ENCODE results near the gene IFITM10.

DNA sequence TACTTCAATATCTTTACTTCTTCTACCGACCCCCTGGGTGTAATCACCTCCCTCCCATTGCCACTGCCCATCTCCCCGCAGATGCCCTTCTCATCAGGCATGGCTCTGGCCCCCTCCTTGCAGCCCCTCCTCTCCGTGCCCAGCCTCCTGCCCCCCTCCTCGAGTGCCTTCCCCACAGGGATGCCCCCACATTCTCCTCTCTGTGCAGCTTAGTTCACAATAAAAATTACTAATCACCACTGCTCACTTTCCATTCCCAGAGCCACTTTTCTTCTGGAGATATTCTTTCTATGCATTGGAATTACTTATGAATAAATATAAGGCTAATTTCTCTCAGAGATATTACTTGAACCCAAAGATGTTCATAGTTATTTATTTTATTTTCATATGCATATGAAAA lies 22.1 kb downstream of the IFITM10 start:
- TF ChIP-seq, protein P1, sequence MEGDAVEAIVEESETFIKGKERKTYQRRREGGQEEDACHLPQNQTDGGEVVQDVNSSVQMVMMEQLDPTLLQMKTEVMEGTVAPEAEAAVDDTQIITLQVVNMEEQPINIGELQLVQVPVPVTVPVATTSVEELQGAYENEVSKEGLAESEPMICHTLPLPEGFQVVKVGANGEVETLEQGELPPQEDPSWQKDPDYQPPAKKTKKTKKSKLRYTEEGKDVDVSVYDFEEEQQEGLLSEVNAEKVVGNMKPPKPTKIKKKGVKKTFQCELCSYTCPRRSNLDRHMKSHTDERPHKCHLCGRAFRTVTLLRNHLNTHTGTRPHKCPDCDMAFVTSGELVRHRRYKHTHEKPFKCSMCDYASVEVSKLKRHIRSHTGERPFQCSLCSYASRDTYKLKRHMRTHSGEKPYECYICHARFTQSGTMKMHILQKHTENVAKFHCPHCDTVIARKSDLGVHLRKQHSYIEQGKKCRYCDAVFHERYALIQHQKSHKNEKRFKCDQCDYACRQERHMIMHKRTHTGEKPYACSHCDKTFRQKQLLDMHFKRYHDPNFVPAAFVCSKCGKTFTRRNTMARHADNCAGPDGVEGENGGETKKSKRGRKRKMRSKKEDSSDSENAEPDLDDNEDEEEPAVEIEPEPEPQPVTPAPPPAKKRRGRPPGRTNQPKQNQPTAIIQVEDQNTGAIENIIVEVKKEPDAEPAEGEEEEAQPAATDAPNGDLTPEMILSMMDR (IDR thresholded peaks at IDR 0.05): no peak
- TF ChIP-seq, protein P2, sequence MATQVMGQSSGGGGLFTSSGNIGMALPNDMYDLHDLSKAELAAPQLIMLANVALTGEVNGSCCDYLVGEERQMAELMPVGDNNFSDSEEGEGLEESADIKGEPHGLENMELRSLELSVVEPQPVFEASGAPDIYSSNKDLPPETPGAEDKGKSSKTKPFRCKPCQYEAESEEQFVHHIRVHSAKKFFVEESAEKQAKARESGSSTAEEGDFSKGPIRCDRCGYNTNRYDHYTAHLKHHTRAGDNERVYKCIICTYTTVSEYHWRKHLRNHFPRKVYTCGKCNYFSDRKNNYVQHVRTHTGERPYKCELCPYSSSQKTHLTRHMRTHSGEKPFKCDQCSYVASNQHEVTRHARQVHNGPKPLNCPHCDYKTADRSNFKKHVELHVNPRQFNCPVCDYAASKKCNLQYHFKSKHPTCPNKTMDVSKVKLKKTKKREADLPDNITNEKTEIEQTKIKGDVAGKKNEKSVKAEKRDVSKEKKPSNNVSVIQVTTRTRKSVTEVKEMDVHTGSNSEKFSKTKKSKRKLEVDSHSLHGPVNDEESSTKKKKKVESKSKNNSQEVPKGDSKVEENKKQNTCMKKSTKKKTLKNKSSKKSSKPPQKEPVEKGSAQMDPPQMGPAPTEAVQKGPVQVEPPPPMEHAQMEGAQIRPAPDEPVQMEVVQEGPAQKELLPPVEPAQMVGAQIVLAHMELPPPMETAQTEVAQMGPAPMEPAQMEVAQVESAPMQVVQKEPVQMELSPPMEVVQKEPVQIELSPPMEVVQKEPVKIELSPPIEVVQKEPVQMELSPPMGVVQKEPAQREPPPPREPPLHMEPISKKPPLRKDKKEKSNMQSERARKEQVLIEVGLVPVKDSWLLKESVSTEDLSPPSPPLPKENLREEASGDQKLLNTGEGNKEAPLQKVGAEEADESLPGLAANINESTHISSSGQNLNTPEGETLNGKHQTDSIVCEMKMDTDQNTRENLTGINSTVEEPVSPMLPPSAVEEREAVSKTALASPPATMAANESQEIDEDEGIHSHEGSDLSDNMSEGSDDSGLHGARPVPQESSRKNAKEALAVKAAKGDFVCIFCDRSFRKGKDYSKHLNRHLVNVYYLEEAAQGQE (IDR thresholded peaks at IDR 0.05; ENCODE audit: insufficient read depth in 1 of 2, low read depth in 2 of 2, low read length in 1 of 2): no peak

All from Panc1 (cell line).